HG03045 (cell line): ENCODE data around the gene CAMSAP3.
A peak's percentile ranks its signal among the peaks of the same experiment; 100 is the strongest.

Experiments used
- ATAC-seq: cut with Tn5 transposase; IDR thresholded peaks from one replicate; pipeline ENCODE4 v1.9.1; 2021; ENCODE audit warnings: mild to moderate bottlenecking, moderate library complexity; ENCODE audit not compliant: unreplicated experiment

CAMSAP3 gene

GRCh38 chr19:7612282-7613274 lies 16.9 kb downstream of the CAMSAP3 start:
- no peak for ATAC-seq

GRCh38 chr19:7614859-7615741 lies 19.4 kb downstream of the CAMSAP3 start:
- ATAC-seq, result no peak

GRCh38 chr19:7617172-7617571 lies 21.5 kb downstream of the CAMSAP3 start:
- ATAC-seq, result no peak

- ATAC-seq, result no peak
Measured at GRCh38 chr19:7617735-7618134, 22.1 kb downstream of the CAMSAP3 start.

- ATAC-seq, result no peak
Measured at GRCh38 chr19:7618348-7618747, 22.7 kb downstream of the CAMSAP3 start.

- no peak for ATAC-seq
Measured at GRCh38 chr19:7618771-7619510, 23.3 kb downstream of the CAMSAP3 start.

- no peak for ATAC-seq
Measured at GRCh38 chr19:7619671-7620441, 24.2 kb downstream of the CAMSAP3 start.

GRCh38 chr19:7620442-7621412 lies 25.1 kb downstream of the CAMSAP3 start:
- ATAC-seq, result no peak

GRCh38 chr19:7622933-7623685 lies 27.4 kb downstream of the CAMSAP3 start:
- no peak for ATAC-seq

- no peak for ATAC-seq
Measured at GRCh38 chr19:7623725-7624603, 28.3 kb downstream of the CAMSAP3 start.

- no peak for ATAC-seq
Measured at GRCh38 chr19:7624810-7625209, 29.1 kb downstream of the CAMSAP3 start.

- no peak for ATAC-seq
Measured at GRCh38 chr19:7625763-7626372, 30.2 kb downstream of the CAMSAP3 start.

- ATAC-seq, result no peak
Measured at GRCh38 chr19:7627166-7627565, 31.5 kb downstream of the CAMSAP3 start.

- no peak for ATAC-seq
Measured at GRCh38 chr19:7628589-7629311, 33.1 kb downstream of the CAMSAP3 start.

- peak; percentile 85 for ATAC-seq
Measured at GRCh38 chr19:7629347-7630054, 33.8 kb downstream of the CAMSAP3 start, which contains the start of the genes PET100 and XAB2. Gene PET100 (plus strand): TSS chr19:7629793. CDS start chr19:7629834, 41 bp downstream. Gene XAB2 (minus strand): TSS chr19:7629545. CDS start chr19:7629527, 18 bp downstream.
